SK-N-SH treated with all-trans-retinoic acid at 6 μM for 48 hours (cell line): Measurements from ENCODE around the gene HLCS.

Experiments
- ATAC-seq: fragments of 200-7000 bp; cut with Tn5 transposase; 3 replicates; pipeline ENCODE4 v1.9.1; 2020; ENCODE audit warnings: mild to moderate bottlenecking, moderate library complexity
- ARNTL ChIP-seq: fragments of 450-650 bp; formaldehyde crosslinking; IDR thresholded peaks from 2 replicates; pipeline ENCODE4 v1.5.0; 2020; ENCODE audit warnings: low read depth, mild to moderate bottlenecking, moderate library complexity, borderline replicate concordance
- BACH2 ChIP-seq: fragments of 250-450 bp; sonication (Bioruptor Pico); IDR thresholded peaks from 2 replicates; pipeline ENCODE4 v1.9.0; 2021; ENCODE audit warnings: mild to moderate bottlenecking, borderline replicate concordance
- CSDC2 ChIP-seq: fragments of 250-450 bp; sonication (Bioruptor Pico); IDR thresholded peaks from 2 replicates; pipeline ENCODE4 v1.5.0; 2020; ENCODE audit warnings: mild to moderate bottlenecking, moderate library complexity
- CSRNP3 ChIP-seq: fragments of 250-450 bp; sonication (Bioruptor Pico); IDR thresholded peaks from 2 replicates; pipeline ENCODE4 v1.5.1; 2021; ENCODE audit warnings: mild to moderate bottlenecking, moderate library complexity
- ESRRG ChIP-seq: fragments of 250-450 bp; sonication (Bioruptor Pico); IDR thresholded peaks from 2 replicates; pipeline ENCODE4 v1.6.1; 2021; ENCODE audit warnings: mild to moderate bottlenecking
- ISL1 ChIP-seq: fragments of 250-450 bp; sonication (Bioruptor Pico); IDR thresholded peaks from 2 replicates; pipeline ENCODE4 v2.1.2; 2022; ENCODE audit warnings: mild to moderate bottlenecking, moderate library complexity
- OSR1 ChIP-seq: fragments of 250-450 bp; sonication (Bioruptor Pico); IDR thresholded peaks from 2 replicates; pipeline ENCODE4 v1.8.0; 2022; ENCODE audit warnings: moderate library complexity, mild to moderate bottlenecking, inconsistent platforms
- PATZ1 ChIP-seq: fragments of 250-450 bp; sonication (Bioruptor Pico); IDR thresholded peaks from 2 replicates; pipeline ENCODE4 v1.8.0; 2020; ENCODE audit warnings: mild to moderate bottlenecking, moderate library complexity, borderline replicate concordance
- POU6F1 ChIP-seq: fragments of 250-450 bp; sonication (Bioruptor Pico); IDR thresholded peaks from 2 replicates; pipeline ENCODE4 v1.8.0; 2021; ENCODE audit warnings: low read depth, mild to moderate bottlenecking, moderate library complexity, borderline replicate concordance
- PPARA ChIP-seq: fragments of 250-450 bp; sonication (Bioruptor Pico); IDR thresholded peaks from 2 replicates; pipeline ENCODE4 v1.5.0; 2020; ENCODE audit warnings: mild to moderate bottlenecking, borderline replicate concordance
- RARB ChIP-seq: fragments of 250-450 bp; sonication (Bioruptor Pico); IDR thresholded peaks from 2 replicates; pipeline ENCODE4 v1.8.0; 2021; ENCODE audit warnings: mild to moderate bottlenecking, moderate library complexity
- SNAI2 ChIP-seq: fragments of 250-450 bp; sonication (Bioruptor Pico); IDR thresholded peaks from 2 replicates; pipeline ENCODE4 v1.5.0; 2020; ENCODE audit warnings: mild to moderate bottlenecking, moderate library complexity
- TCF4 ChIP-seq: fragments of 250-450 bp; sonication (Bioruptor Pico); IDR thresholded peaks from 2 replicates; pipeline ENCODE4 v1.8.0; 2021; ENCODE audit warnings: mild to moderate bottlenecking, moderate library complexity, borderline replicate concordance
- TOX ChIP-seq: fragments of 250-450 bp; sonication (Bioruptor Pico); IDR thresholded peaks from 2 replicates; pipeline ENCODE4 v1.8.0; 2021; ENCODE audit warnings: mild to moderate bottlenecking, moderate library complexity, borderline replicate concordance
- ZC3H10 ChIP-seq: fragments of 250-450 bp; sonication (Bioruptor Pico); IDR thresholded peaks from 2 replicates; pipeline ENCODE4 v1.5.1; 2021; ENCODE audit warnings: mild to moderate bottlenecking, moderate library complexity
- ZFP3 ChIP-seq: fragments of 250-450 bp; sonication (Bioruptor Pico); IDR thresholded peaks from 2 replicates; pipeline ENCODE4 v1.5.0; 2020; ENCODE audit warnings: mild to moderate bottlenecking, moderate library complexity
- ZFP30 ChIP-seq: fragments of 450-650 bp; formaldehyde crosslinking; IDR thresholded peaks from 2 replicates; pipeline ENCODE4 v1.5.0; 2022; ENCODE audit warnings: mild to moderate bottlenecking, moderate library complexity
- ZNF565 ChIP-seq: fragments of 450-650 bp; formaldehyde crosslinking; conservative IDR thresholded peaks from 2 replicates; pipeline ENCODE4 v1.5.0; 2020; ENCODE audit warnings: low read depth, mild to moderate bottlenecking, moderate library complexity
- ZNF70 ChIP-seq: fragments of 450-650 bp; formaldehyde crosslinking; IDR thresholded peaks from 2 replicates; pipeline ENCODE4 v1.5.0; 2020; ENCODE audit warnings: mild to moderate bottlenecking, moderate library complexity
- ZNF8 ChIP-seq: fragments of 450-650 bp; formaldehyde crosslinking; IDR thresholded peaks from 2 replicates; pipeline ENCODE4 v1.5.0; 2020; ENCODE audit warnings: mild to moderate bottlenecking, moderate library complexity
- TF ChIP-seq, protein P1 (sequence below): fragments of 250-450 bp; sonication (Bioruptor Pico); IDR thresholded peaks from 2 replicates; pipeline ENCODE4 v1.5.1; 2020; ENCODE audit warnings: low read depth, mild to moderate bottlenecking, moderate library complexity
- TF ChIP-seq, protein P2 (sequence below): fragments of 250-450 bp; sonication (Bioruptor Pico); IDR thresholded peaks from 2 replicates; pipeline ENCODE4 v1.5.0; 2020; ENCODE audit warnings: mild to moderate bottlenecking, moderate library complexity

Gene HLCS

DNA sequence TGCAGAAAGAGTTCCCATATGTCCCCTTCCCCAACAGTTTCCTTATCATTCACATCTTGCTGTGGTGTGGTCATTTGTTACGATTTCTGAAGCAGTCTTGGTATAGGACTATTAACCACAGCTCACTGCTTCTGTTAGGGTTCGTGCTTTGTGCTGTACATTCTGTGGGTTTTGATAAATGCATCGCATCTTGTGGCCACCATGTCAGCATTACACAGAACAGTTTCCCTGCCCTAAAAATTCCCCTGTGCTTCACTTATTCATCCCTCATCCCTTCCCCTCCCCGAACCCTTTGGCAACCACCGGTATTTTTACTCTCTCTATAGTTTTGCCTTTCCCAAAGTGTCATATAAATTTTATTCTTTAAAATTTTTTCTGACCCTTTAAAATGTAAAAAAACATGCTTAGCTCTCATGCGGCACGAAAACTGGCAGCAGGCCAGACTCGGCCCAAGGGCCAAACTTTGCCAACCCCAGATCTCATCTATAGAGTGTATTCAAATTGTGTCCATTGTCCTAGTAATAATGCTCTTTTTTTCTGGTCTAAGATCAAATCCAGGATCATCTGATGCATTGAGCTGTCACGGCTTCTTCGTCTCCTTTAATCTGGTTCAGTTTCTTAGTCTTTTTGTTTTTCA, 189.4 kb downstream of the HLCS start:
- TF ChIP-seq CSDC2 (CRISPR knock-in tag) (no peak), TOX (CRISPR knock-in tag) (no peak), OSR1 (no peak), ZNF8 (CRISPR knock-in tag) (no peak), SNAI2 (no peak), ZC3H10 (CRISPR knock-in tag) (no peak), PATZ1 (CRISPR knock-in tag) (no peak), ARNTL (no peak), POU6F1 (CRISPR knock-in tag) (no peak), BACH2 (CRISPR knock-in tag) (no peak), ZNF70 (CRISPR knock-in tag) (no peak), TCF4 (no peak), PPARA (CRISPR knock-in tag) (no peak), ZFP30 (CRISPR knock-in tag) (no peak), CSRNP3 (CRISPR knock-in tag) (no peak), ZNF565 (CRISPR knock-in tag) (no peak), ISL1 (no peak), ZFP3 (CRISPR knock-in tag) (no peak)
- TF ChIP-seq, protein P1, sequence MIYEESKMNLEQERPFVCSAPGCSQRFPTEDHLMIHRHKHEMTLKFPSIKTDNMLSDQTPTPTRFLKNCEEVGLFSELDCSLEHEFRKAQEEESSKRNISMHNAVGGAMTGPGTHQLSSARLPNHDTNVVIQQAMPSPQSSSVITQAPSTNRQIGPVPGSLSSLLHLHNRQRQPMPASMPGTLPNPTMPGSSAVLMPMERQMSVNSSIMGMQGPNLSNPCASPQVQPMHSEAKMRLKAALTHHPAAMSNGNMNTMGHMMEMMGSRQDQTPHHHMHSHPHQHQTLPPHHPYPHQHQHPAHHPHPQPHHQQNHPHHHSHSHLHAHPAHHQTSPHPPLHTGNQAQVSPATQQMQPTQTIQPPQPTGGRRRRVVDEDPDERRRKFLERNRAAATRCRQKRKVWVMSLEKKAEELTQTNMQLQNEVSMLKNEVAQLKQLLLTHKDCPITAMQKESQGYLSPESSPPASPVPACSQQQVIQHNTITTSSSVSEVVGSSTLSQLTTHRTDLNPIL (CRISPR knock-in tag) = no peak
- TF ChIP-seq, protein P2, sequence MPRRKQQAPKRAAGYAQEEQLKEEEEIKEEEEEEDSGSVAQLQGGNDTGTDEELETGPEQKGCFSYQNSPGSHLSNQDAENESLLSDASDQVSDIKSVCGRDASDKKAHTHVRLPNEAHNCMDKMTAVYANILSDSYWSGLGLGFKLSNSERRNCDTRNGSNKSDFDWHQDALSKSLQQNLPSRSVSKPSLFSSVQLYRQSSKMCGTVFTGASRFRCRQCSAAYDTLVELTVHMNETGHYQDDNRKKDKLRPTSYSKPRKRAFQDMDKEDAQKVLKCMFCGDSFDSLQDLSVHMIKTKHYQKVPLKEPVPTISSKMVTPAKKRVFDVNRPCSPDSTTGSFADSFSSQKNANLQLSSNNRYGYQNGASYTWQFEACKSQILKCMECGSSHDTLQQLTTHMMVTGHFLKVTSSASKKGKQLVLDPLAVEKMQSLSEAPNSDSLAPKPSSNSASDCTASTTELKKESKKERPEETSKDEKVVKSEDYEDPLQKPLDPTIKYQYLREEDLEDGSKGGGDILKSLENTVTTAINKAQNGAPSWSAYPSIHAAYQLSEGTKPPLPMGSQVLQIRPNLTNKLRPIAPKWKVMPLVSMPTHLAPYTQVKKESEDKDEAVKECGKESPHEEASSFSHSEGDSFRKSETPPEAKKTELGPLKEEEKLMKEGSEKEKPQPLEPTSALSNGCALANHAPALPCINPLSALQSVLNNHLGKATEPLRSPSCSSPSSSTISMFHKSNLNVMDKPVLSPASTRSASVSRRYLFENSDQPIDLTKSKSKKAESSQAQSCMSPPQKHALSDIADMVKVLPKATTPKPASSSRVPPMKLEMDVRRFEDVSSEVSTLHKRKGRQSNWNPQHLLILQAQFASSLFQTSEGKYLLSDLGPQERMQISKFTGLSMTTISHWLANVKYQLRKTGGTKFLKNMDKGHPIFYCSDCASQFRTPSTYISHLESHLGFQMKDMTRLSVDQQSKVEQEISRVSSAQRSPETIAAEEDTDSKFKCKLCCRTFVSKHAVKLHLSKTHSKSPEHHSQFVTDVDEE = no peak
- no peak for ATAC-seq

DNA sequence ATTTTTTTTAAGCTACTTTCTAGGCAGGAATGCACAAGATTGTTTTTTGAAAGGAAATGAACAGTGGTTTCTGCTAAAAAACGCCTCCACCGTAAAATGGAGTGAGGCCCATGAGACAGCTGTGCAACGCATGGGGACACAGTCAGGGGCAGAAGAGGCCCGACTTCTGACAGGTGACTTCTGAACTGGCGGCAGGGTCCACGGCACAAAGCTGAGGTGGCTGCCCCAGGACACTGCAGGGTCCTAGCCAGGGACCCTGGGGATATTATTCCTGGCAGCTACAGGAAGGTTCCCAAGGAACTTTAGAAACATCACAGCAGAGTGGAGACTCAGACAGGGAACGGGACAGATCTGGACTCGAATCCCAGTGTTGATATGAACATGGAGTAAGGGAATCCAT, 192.5 kb downstream of the HLCS start:
- no peak for ATAC-seq
- no peak for TF ChIP-seq CSDC2 (CRISPR knock-in tag)
- no peak for TF ChIP-seq ARNTL
- no peak for TF ChIP-seq ZNF70 (CRISPR knock-in tag)
- TF ChIP-seq, all 23 proteins: peak for 0

GRCh38 chr21:36773117-36773516, 193.4 kb downstream of the HLCS start:
- peak; percentile 93 for ATAC-seq
- TF ChIP-seq BACH2 (CRISPR knock-in tag) (no peak), PPARA (CRISPR knock-in tag) (no peak), ESRRG (no peak), SNAI2 (no peak), TOX (CRISPR knock-in tag) (no peak), ISL1 (no peak), RARB (CRISPR knock-in tag) (no peak), ZFP30 (CRISPR knock-in tag) (no peak), ZNF70 (CRISPR knock-in tag) (no peak)
- TF ChIP-seq, protein P2 = no peak
